GM12865 (cell line): ENCODE measurements around the gene LETMD1.

ENCODE experiments used
- DNase-seq: peaks from one replicate; pipeline ENCODE4 v3.0.0; 2010; ENCODE audit warnings: low read depth
- H3K4me3 ChIP-seq: 2 replicates; pipeline ENCODE4 v1.5.1; 2011; ENCODE audit warnings: mild to moderate bottlenecking, low read depth, low read length, control low read depth
- TF ChIP-seq, protein P1 (sequence below): IDR thresholded peaks from 2 replicates; pipeline ENCODE4 v1.5.1; 2011; ENCODE audit warnings: low read length, control low read depth, low read depth, inconsistent platforms; ENCODE audit not compliant: insufficient read depth; ENCODE audit errors: missing control alignments

LETMD1 gene

DNA sequence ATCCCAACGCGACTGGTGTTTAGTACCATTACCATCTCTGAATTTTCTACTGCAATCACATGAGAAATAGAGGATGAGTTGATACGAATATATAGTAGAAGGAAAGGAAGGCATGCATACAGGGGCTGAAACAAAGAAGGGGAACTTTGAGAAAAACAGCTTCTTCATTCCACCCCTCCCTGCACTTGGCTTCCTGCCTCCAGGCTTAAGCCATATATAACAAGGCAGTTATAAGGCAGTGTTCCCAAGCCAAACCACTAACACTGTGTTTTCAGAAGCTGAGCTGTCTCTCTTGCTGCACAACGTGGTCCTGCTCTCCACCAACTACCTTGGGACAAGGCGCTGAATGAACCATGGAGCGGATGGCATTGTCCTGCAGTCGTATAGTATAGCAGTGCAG lies 11.0 kb downstream of the LETMD1 start:
- no peak overlapping the region for H3K4me3 ChIP-seq
- DNase-seq: no peak
- TF ChIP-seq, protein P1, sequence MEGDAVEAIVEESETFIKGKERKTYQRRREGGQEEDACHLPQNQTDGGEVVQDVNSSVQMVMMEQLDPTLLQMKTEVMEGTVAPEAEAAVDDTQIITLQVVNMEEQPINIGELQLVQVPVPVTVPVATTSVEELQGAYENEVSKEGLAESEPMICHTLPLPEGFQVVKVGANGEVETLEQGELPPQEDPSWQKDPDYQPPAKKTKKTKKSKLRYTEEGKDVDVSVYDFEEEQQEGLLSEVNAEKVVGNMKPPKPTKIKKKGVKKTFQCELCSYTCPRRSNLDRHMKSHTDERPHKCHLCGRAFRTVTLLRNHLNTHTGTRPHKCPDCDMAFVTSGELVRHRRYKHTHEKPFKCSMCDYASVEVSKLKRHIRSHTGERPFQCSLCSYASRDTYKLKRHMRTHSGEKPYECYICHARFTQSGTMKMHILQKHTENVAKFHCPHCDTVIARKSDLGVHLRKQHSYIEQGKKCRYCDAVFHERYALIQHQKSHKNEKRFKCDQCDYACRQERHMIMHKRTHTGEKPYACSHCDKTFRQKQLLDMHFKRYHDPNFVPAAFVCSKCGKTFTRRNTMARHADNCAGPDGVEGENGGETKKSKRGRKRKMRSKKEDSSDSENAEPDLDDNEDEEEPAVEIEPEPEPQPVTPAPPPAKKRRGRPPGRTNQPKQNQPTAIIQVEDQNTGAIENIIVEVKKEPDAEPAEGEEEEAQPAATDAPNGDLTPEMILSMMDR: no peak

DNA sequence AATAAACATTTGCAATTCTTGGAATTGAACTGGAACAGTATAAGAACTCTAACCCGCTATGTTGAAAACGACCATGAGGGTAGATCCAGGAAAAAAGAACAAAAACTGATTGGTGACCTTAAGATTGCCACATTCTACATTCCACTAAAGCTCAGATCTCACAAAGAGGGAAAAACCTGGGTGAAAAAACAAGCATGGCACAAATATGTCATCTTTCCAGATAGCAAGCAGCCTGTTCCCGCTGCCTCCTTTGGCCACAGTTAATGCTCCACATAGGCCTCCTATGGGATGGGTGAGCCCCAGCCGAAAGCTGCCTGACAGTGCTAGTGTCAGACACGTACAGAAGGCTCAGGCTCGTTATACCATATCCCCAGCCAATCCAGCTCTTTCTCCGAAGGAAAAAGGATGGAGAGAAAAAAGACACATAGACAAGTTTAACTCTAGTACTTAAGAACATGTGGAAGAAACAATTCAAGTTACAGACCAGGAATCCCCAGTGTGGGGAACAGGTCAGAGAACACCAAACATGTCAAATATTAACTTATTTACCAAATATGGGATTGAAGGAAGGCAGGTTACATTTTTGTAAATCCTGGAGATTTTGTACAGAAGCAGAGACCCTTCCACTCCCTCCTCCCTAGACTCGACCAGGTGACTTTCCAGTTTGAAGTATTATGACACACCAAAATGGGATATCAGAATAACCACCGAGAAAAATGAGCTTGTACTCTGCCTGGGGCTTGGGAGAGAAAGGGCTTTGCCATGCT lies 14.7 kb downstream of the LETMD1 start:
- TF ChIP-seq, protein P1: no peak
- no peak for DNase-seq
- no peak overlapping the region for H3K4me3 ChIP-seq

DNA sequence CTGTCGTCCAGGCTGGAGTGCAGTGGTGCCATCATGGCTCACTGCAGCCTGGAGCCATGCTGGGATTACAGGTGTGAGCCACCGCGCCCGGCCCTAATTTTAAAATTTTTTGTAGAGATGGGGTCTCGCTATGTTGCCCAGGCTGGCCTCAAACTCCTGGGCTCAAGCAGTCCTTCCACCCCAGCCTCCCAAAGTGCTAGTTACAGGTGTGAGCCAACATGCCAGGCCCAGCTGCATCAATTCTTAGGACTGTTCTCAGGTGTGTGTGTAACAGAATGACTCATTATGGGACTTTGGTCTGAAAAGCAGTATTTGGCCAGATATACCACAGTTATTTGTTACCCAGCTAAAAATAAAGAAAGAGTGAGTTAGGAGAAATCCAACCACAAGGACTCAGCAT lies 17.4 kb downstream of the LETMD1 start:
- TF ChIP-seq, protein P1: no peak
- DNase-seq: no peak
- H3K4me3 ChIP-seq: no peak overlapping the region

DNA sequence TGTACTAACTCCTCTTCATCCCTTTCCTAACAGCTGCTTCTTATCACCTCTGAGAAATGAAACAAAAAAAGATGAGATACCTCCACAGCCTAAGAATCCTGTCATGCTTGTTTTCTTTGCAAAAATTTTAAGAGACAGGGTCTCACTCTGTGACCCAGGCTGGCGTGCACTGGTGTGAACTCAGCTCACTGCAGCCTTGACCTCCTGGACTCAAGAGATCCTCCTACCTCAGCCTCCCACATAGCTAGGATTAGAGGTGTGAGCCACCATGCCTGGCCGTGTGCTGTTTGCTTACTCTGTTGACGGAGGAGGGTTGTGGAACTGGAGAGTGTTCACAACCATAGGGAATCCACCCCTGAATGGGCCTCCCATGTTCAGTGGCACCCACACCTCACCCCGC lies 19.1 kb downstream of the LETMD1 start:
- TF ChIP-seq, protein P1: no peak
- no peak for DNase-seq
- no peak overlapping the region for H3K4me3 ChIP-seq

DNA sequence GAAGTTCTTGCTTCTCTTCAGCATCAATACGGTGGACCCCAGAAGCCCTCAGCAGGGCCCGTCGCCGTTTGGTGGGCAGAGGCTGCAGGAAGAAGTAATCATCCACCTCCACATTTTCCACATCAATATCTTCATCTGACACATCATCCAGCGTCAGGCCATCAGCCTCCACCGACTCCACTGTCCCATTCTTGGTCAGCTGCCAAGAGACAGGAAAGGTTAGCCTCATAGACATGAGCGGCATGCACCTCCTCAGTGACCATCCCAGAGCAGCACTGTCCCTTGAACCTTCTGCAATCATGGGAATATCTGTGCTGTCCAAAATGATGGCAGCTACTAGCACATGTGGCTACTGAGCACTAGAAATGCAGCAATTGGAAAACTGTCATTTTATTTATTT lies 19.6 kb downstream of the LETMD1 start:
- DNase-seq: no peak
- TF ChIP-seq, protein P1: no peak
- no peak overlapping the region for H3K4me3 ChIP-seq

DNA sequence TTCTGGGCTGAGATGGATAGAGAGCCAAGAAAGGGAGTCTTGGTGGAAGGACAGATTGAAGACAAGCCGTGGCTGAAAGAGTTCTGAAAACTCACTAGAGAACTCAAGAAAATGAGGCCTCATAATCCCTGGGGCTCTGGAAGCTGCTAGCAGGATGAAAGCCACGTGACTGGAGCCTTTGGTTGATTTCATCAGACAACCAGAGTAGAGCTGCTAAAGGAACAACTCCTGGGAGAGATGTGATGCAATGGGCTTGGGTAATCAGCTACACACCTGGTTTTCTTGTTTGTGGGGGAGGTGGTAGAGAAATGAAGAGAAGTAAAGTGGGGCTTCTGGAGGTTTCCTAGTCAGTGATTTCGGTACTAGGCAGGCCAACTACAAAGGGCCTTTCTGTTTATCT lies 21.9 kb downstream of the LETMD1 start:
- TF ChIP-seq, protein P1: no peak
- DNase-seq: no peak
- H3K4me3 ChIP-seq: no peak overlapping the region

DNA sequence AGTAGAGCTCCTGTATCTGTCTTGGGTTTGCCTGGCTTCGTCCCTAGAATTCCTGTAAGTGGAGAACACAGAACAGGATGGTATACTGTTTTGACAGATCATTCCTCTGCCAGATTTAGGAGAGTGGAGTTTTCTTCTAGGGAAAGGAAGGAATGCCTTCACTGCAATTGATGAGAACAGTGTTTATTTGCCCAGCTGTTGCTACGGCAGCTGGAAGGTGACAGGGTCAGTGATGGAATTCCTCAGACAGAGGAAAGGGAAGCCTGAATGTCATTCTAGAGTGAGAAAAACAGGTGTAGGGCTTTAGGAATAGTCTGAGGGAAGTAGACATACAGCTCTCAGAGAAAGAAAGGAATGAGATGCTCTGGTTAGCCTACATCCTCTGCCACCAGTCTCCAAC lies 23.5 kb downstream of the LETMD1 start:
- TF ChIP-seq, protein P1: no peak
- H3K4me3 ChIP-seq: no peak overlapping the region
- no peak for DNase-seq
